PC-9 (cell line): Measurements from ENCODE around the gene CD96.

Experiments used
- CTCF ChIP-seq: fragments of 200-600 bp; sonication (generic); conservative IDR thresholded peaks from 2 replicates; pipeline ENCODE4 v1.6.1; 2017; ENCODE audit warnings: mixed run types, antibody characterized with exemption, mild to moderate bottlenecking, moderate library complexity
- EZH2 ChIP-seq: fragments of 200-600 bp; sonication (generic); IDR thresholded peaks from 2 replicates; pipeline ENCODE4 v1.8.0; 2017; ENCODE audit warnings: antibody characterized with exemption, low read depth

- TF ChIP-seq CTCF: no peak
- TF ChIP-seq EZH2: no peak
Measured at GRCh38 chr3:111498022-111498421, 44.0 kb upstream of the CD96 start.
